GM18951 (cell line): ENCODE results near the gene CD3D.
"Not testable (repeated sequence)": the region's sequence is repeated elsewhere in the genome, so short reads cannot be mapped to it uniquely, and the experiment has no call there.

Source experiments
- POLR2A ChIP-seq: IDR thresholded peaks from 4 replicates; pipeline ENCODE4 v1.6.1; 2011; ENCODE audit warnings: mild to moderate bottlenecking; ENCODE audit not compliant: insufficient read length, insufficient read depth; ENCODE audit errors: extremely low read depth
- in situ Hi-C: fragments of 300-500 bp; cut with MboI; formaldehyde crosslinking; loops from one replicate; pipeline ENCODE4 v1.12.0; 2022; ENCODE audit warnings: low sequenced_read_pairs, mixed read lengths, inconsistent platforms; ENCODE audit not compliant: unreplicated experiment

Gene CD3D

GRCh38 chr11:118322721-118323120 lies 19.8 kb downstream of the CD3D start:
- in situ Hi-C loops = no loop called here
- TF ChIP-seq POLR2A = no peak

- in situ Hi-C loops = no loop called here
- TF ChIP-seq POLR2A = no peak
Observed at GRCh38 chr11:118321386-118322082, 21.0 kb downstream of the CD3D start.

GRCh38 chr11:118320515-118320914 lies 22.0 kb downstream of the CD3D start:
- in situ Hi-C loops = no loop called here
- TF ChIP-seq POLR2A = no peak

- in situ Hi-C loops = no loop called here
- TF ChIP-seq POLR2A = no peak
Observed at GRCh38 chr11:118319337-118319707, 23.2 kb downstream of the CD3D start.

- in situ Hi-C loops = no loop called here
- no peak for TF ChIP-seq POLR2A
Observed at GRCh38 chr11:118318581-118319336, 23.7 kb downstream of the CD3D start.

GRCh38 chr11:118318124-118318523 lies 24.4 kb downstream of the CD3D start:
- no peak for TF ChIP-seq POLR2A
- in situ Hi-C loops = no loop called here

GRCh38 chr11:118314988-118315411 lies 27.5 kb downstream of the CD3D start:
- TF ChIP-seq POLR2A = no peak
- in situ Hi-C loops = no loop called here

- in situ Hi-C loops = no loop called here
Observed at GRCh38 chr11:118313242-118313641, 29.3 kb downstream of the CD3D start.

GRCh38 chr11:118312328-118312727 lies 30.2 kb downstream of the CD3D start:
- in situ Hi-C loops = no loop called here
- no peak for TF ChIP-seq POLR2A

More at GRCh38 chr11:118313242-118313641, 29.3 kb downstream of the CD3D start:
- TF ChIP-seq POLR2A = no peak

GRCh38 chr11:118311518-118311917 lies 31.0 kb downstream of the CD3D start:
- TF ChIP-seq POLR2A = no peak
- in situ Hi-C loops = no loop called here

- in situ Hi-C loops = no loop called here
- no peak for TF ChIP-seq POLR2A
Observed at GRCh38 chr11:118310781-118311485, 31.6 kb downstream of the CD3D start.

GRCh38 chr11:118310271-118310670 lies 32.2 kb downstream of the CD3D start:
- in situ Hi-C loops = no loop called here
- no peak for TF ChIP-seq POLR2A

GRCh38 chr11:118308995-118309528 lies 33.4 kb downstream of the CD3D start:
- in situ Hi-C loops = not testable (repeated sequence)
